Fibroblast of gingiva (primary cell): Measurements from ENCODE around the gene FYCO1.
"Not testable (repeated sequence)": the region's sequence is repeated elsewhere in the genome, so short reads cannot be mapped to it uniquely, and the experiment has no call there.

Source experiments
- DNase-seq: peaks from one replicate; pipeline ENCODE4 v3.0.0-alpha.2; 2011; ENCODE audit warnings: low read depth

The FYCO1 gene

DNA sequence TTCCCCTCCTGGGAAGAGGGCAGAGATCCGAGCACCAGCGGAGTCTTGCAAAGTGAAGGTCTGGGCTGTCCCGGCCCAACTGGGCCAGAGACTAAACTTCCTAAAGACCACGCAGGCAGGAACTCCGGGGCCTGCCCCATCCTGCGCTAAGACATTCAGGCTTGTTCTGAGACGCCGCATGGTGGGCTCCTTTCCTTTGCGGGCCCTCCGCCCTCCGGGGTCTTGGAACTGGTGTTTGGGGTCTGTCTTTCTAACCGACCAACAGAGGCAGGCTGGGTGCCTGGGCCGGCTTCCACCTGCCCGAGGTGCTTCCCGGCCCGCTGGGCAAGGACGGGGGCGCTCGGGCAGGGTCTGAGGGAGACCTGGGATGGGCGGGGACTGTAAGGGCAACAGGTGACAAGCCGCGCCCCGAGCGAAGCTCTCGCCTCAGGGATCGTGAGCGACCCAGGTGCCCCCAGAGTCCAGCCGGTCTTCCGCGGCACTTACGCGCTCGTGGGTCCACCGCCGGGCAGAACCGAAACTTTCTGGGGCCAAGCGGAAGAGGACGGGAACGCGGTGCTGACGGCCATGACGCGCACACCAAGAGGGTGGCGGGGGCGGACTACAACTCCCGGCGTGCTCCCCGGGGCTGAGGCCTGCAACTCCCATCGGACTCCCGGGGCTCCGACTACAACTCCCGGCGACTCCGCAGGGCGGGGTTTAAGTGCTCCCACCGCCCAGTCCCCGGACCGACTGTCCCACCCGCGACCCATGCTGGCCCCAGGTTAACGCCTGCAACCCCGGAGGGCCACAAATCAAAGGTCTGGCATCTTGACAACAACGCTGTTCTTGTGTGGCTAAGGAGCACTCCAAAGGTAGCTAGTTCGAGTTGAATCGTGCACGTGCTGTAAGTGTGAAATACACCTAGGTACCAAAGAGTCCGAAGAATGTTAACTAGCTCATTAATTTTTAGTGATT is at the start of gene FYCO1:
Gene FYCO1 (minus strand): TSS at position 589 of the 957 bp plus-strand sequence. CDS start 10,914 bp downstream, outside the sequence.
- DNase-seq = peak; percentile 87

GRCh38 chr3:46038916-46039315 is 43.3 kb upstream of the FYCO1 start:
- no peak for DNase-seq

GRCh38 chr3:46038071-46038470 is 42.4 kb upstream of the FYCO1 start:
- DNase-seq = not testable (repeated sequence)

DNA sequence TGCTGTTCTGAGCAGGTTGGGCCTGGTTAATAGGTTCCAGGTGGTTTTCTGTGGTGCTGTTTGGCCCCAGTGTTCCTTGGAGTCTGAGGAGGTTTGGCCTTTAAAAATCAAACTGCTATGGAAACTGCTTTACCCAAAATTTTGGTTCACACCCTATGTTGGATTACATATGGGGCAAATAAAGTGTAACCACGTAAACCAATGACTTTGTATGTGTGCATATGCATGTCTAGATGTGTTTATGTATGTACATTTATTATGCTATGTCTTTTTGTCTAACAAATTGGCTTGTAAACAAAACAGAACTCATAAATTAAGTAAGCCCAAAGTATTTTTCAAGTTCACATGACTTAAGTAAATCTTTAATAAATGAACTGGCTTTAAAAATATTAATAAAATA is 40.6 kb upstream of the FYCO1 start:
- no peak for DNase-seq

- no peak for DNase-seq
Measured at GRCh38 chr3:46031747-46032146, 36.1 kb upstream of the FYCO1 start.

- DNase-seq = no peak
Measured at GRCh38 chr3:46031269-46031668, 35.6 kb upstream of the FYCO1 start.

GRCh38 chr3:46030626-46031025 is 35.0 kb upstream of the FYCO1 start:
- DNase-seq = no peak

- DNase-seq = no peak
Measured at GRCh38 chr3:46029953-46030543, 34.4 kb upstream of the FYCO1 start.

DNA sequence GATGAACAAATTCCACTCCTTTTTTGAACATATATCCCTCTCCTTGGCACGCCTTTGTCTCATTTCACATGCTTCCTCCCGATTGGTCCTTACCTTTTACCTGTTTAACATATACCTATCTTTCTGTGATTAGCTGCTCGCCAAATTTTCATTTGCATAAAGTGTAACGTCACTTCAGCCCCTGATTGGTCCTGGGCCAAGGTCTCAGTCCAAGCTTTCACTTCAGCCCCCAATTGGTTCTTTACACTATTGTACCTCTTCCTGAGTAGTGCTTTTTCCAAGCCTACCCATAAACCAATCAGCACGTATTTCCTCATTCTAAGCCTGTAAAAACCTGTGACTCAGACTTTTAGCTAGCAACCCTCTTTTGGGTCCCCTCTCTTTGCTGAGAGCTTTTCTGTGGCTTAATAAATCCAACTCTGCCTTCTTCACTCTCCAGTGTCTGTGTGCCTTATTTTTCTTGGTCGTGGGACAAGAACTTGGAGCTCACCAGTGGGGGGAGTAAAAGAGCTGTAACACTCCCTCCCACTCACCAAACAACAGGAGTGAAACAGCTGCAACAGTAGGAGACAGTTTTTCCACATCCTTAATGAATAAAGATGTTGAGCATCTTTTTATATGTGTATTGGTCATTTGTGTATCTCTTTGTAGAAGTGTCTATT is 32.2 kb upstream of the FYCO1 start:
- DNase-seq = no peak

GRCh38 chr3:46027021-46027705 is 31.5 kb upstream of the FYCO1 start, which contains the start of gene XCR1:
XCR1 (minus strand) TSS chr3:46027483; CDS start chr3:46021947, 5,536 bp downstream.
- DNase-seq = no peak

GRCh38 chr3:46025139-46025538 is 29.5 kb upstream of the FYCO1 start:
- DNase-seq = no peak

DNA sequence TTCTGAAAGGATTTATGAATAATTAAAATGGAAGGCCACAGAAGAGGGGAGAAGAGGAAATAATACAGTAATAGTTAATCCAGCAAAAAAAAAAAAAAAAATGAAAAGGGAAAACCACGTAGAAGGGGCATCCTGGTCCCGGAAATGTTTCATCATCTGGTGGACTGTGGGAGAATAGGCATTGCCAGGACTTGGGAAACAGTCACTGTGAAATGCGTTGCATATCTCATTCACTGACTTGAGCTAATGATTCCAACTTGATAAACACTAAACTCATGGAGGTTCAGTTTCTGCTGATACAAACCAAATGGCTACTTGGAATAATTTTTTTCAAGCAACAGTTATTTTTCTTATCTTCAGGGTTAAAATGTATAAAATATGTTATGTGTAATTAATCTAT is 28.5 kb upstream of the FYCO1 start:
- no peak for DNase-seq

DNA sequence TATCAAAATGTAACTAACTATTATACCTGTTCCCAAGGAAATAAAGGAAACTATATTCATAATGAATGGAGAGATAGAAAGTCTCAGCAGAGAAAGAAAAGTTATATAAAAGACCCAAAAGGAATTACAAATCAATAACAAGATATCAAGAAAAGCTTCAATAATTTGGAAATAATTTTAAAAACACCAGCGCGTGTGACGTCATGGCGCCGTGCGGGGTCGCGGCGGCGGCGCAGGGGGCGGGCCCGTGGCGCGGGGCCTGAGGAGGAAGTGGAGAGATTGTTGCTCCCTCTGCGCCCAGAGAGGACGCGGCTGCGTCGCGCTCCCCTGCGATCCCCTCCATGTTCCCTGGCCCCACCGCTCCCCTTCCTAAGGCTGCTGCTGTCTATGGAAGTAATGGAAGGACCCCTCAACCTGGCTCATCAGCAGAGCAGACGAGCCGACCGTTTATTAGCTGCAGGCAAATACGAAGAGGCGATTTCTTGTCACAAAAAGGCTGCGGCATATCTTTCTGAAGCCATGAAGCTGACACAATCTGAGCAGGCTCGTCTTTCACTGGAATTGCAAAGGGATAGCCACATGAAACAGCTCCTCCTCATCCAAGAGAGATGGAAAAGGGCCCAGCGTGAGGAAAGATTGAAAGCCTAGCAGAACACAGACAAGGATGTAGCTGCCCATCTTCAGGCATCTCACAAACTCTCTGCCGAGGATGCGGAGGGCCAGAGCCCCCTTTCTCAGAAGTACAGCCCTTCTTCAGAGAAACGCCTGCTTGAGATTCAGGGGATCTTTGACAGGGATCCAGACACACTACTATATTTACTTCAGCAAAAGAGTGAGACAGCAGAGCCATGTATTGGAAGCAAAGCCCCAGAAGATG is 27.5 kb upstream of the FYCO1 start:
- no peak for DNase-seq

DNA sequence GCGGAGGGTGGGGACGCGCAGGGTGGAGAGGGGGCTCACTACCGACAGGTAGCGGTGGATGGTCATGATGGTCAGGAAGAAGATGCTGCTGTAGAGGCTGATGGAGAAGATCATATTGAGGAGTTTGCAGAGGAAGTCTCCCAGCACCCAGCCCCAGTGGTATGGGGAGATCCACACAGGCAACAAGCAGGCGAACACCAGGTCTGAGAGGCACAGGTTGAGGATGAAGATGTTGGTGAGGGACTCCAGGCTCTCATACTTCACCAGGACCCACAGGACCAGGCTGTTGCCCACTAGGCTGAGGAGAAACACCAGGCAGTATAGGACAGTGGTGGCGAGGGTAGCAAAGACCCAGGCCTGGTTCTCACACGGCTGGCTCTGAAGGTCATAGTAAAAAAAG is 25.9 kb upstream of the FYCO1 start:
- DNase-seq = no peak

GRCh38 chr3:46020766-46021510 is 25.3 kb upstream of the FYCO1 start:
- no peak for DNase-seq

- DNase-seq = peak; percentile 14
Measured at GRCh38 chr3:46019707-46020106, 24.1 kb upstream of the FYCO1 start.

GRCh38 chr3:46017720-46018119 is 22.1 kb upstream of the FYCO1 start:
- no peak for DNase-seq

GRCh38 chr3:46013316-46014094 is 17.9 kb upstream of the FYCO1 start:
- no peak for DNase-seq

DNA sequence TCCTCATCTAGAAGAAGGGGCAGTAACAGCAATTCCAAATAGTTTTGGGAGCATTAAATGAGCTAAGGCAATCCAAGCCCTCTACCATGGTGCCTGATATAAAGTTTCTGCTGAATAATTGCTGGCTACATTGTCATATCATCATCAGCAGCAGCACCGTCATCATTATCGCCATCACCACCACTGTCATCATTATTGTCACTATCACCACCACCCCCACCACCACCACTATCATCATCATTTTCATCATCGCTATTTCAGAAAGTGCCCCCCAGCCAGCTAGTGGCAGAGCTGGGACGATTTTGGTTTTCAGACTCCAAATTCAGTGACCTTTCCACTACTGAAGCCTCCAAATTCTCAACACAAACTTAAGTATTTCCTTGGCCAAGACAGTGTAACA is 16.6 kb upstream of the FYCO1 start:
- no peak for DNase-seq
